ENCODE results near the gene PGP. TPM values are rescaled to one million over a fixed set of nuclear protein-coding genes. Genes with fewer than 3 reads are reported as not detected.
A peak's percentile ranks its signal among the peaks of the same experiment; 100 is the strongest.

PGP gene
- total RNA-seq, 1 experiment from 2014 or later: 38.3 TPM

- no peaks in the 10 kb centered on the region for H4K20me1 ChIP-seq (ENCODE audit: control insufficient read depth, insufficient read depth, insufficient read length)
- no peak overlapping the region for H3K23ac ChIP-seq (ENCODE audit: insufficient read length, low read depth, low read length)
- H3K56ac ChIP-seq (ENCODE audit: insufficient read length, low read depth, low read length): no peak overlapping the region
- peaks cover 4% of the 10 kb centered on the region in 2 experiments; a peak in 1 of 4 replicates for H3K4me1 Mint-ChIP-seq
- no peak overlapping the region for H4K8ac ChIP-seq (replicated peaks; ENCODE audit: insufficient read length, low read depth, low read length)
- WGBS (ENCODE audit: extremely low coverage, insufficient read length, low lambda C conversion rate): no CpG with 5 or more reads among the region's 5 CpGs
- H4K5ac ChIP-seq (ENCODE audit: insufficient read length, low read depth, low read length): no peak overlapping the region
- H3K4ac ChIP-seq (ENCODE audit: low read depth, low read length): no peak overlapping the region
- H3K36me3 Mint-ChIP-seq (ENCODE audit: insufficient read depth in 1 of 3, low read depth in 3 of 3): no peaks in the 10 kb centered on the region
- DNase-seq: no peak
- no peak overlapping the region for H3K18ac ChIP-seq (ENCODE audit: insufficient read length, low read depth, low read length)
- peak overlapping the region in 1 of 2 experiments; percentile 11; a peak in 1 of 5 replicates for H3K4me3 Mint-ChIP-seq
- no peak overlapping the region for H2BK12ac ChIP-seq (ENCODE audit: insufficient read length, low read depth, low read length)
- H2AK5ac ChIP-seq (ENCODE audit: insufficient read length, low read length): no peak overlapping the region
- no peak overlapping the region for H3K9ac ChIP-seq (ENCODE audit: extremely low read depth, insufficient read length, low read length)
- no peak overlapping the region for H3K14ac ChIP-seq (ENCODE audit: insufficient read depth, low read length)
- H2BK5ac ChIP-seq (ENCODE audit: insufficient read length, low read length): no peak overlapping the region
- no peak overlapping the region for H2BK15ac ChIP-seq (ENCODE audit: low read depth, low read length)
- H3K79me2 ChIP-seq (ENCODE audit: insufficient read depth, low read length): no peaks in the 10 kb centered on the region
- no peak overlapping the region for H3K4me2 ChIP-seq (ENCODE audit: insufficient read depth, insufficient read length, low read length)
- peaks cover 65% of the 10 kb centered on the region for H3K27me3 Mint-ChIP-seq (ENCODE audit: low read depth)
- peaks cover 8% of the 10 kb centered on the region; the same call in 1 of the 2 replicates for H3K27me3 ChIP-seq (ENCODE audit: insufficient read depth, low read length)
- H2AFZ ChIP-seq (ENCODE audit: low read length): no peak overlapping the region
- H3K23me2 ChIP-seq (ENCODE audit: insufficient read length, low read depth, low read length, poor library complexity, severe bottlenecking): peaks cover 7% of the 10 kb centered on the region
- no peaks in the 10 kb centered on the region for H3K4me1 ChIP-seq (ENCODE audit: insufficient read depth, low read length)
- no peak overlapping the region for H3K27ac Mint-ChIP-seq
- H2BK120ac ChIP-seq (ENCODE audit: low read depth, low read length, poor library complexity, severe bottlenecking): no peak overlapping the region
- no peak overlapping the region for H2BK20ac ChIP-seq (ENCODE audit: low read depth, low read length, poor library complexity, severe bottlenecking)
- H3T11ph ChIP-seq (ENCODE audit: low read length): no peak overlapping the region
- H3K79me1 ChIP-seq (ENCODE audit: insufficient read depth, low read depth, low read length, poor library complexity, severe bottlenecking): no peaks in the 10 kb centered on the region
- no peak overlapping the region for H3K27ac ChIP-seq (ENCODE audit: insufficient read length, low read depth, low read length)
- no peaks in the 10 kb centered on the region for H3K9me3 ChIP-seq (ENCODE audit: control insufficient read depth, low read depth, low read length)
- no peak overlapping the region for H4K91ac ChIP-seq (ENCODE audit: insufficient read length, low read depth, low read length)
- TF ChIP-seq CTCF (conservative IDR thresholded peaks at IDR 0.05): no peak
- peaks cover 0 to 5% of the 10 kb centered on the region in 2 experiments; a peak in 1 of 5 replicates for H3K9me3 Mint-ChIP-seq
Measured at GRCh38 chr16:2199095-2199494, 15.5 kb downstream of the PGP start.

Measured in H9 (cell line).